Activated CD8-positive, alpha-beta T cell treated with anti-CD3 and anti-CD28 coated beads, Interleukin-2, amount 10 ng/mL, durations not matched to agents 7 days and 5 days (primary cell): ENCODE data around the gene ASB3. TPM values are rescaled to one million over a fixed set of nuclear protein-coding genes. Genes with fewer than 3 reads are reported as not detected.
A peak's percentile ranks its signal among the peaks of the same experiment; 100 is the strongest.
"Not testable (repeated sequence)": the region's sequence is repeated elsewhere in the genome, so short reads cannot be mapped to it uniquely, and the experiment has no call there.

Experiments
- ATAC-seq: fragments of 150-1000 bp; cut with Tn5 transposase; one replicate; pipeline ENCODE4 v1.10.0; 2021; ENCODE audit warnings: moderate library complexity
- CTCF ChIA-PET: fragments of 350-600 bp; sonication (Branson Sonifier 250); formaldehyde crosslinking; loops from one replicate; lab custom pipeline; 2021; ENCODE audit warnings: antibody characterized with exemption; lab: Charles Lee
- POLR2A ChIA-PET: fragments of 350-600 bp; sonication (Branson Sonifier 250); formaldehyde crosslinking; loops from one replicate; lab custom pipeline; 2021; ENCODE audit warnings: antibody characterized with exemption; lab: Charles Lee
- DNase-seq: peaks from one replicate; pipeline ENCODE4 v3.0.0-alpha.2; 2020
- H3K27ac Mint-ChIP-seq: one replicate; pipeline ENCODE4 v1.8.0; 2021; ENCODE audit warnings: mild to moderate bottlenecking, mixed read lengths
- H3K27me3 Mint-ChIP-seq: one replicate; pipeline ENCODE4 v1.8.0; 2021; ENCODE audit warnings: low read depth, mixed read lengths
- H3K36me3 Mint-ChIP-seq: one replicate; pipeline ENCODE4 v1.8.0; 2021; ENCODE audit warnings: low read depth, mixed read lengths
- H3K4me1 Mint-ChIP-seq: one replicate; pipeline ENCODE4 v1.8.0; 2021; ENCODE audit warnings: low read depth, mixed read lengths
- H3K4me3 Mint-ChIP-seq: one replicate; pipeline ENCODE4 v1.8.0; 2021; ENCODE audit warnings: mild to moderate bottlenecking, mixed read lengths
- H3K9me3 Mint-ChIP-seq: one replicate; pipeline ENCODE4 v1.8.0; 2022; ENCODE audit warnings: mixed read lengths; ENCODE audit not compliant: insufficient read depth
- total RNA-seq, 2 experiments: library from RNA; stranded (reverse); gene quantifications; one replicate each; pipeline ENCODE4 v1.2.3, GENCODE V29; 2021

Gene ASB3, protein sequence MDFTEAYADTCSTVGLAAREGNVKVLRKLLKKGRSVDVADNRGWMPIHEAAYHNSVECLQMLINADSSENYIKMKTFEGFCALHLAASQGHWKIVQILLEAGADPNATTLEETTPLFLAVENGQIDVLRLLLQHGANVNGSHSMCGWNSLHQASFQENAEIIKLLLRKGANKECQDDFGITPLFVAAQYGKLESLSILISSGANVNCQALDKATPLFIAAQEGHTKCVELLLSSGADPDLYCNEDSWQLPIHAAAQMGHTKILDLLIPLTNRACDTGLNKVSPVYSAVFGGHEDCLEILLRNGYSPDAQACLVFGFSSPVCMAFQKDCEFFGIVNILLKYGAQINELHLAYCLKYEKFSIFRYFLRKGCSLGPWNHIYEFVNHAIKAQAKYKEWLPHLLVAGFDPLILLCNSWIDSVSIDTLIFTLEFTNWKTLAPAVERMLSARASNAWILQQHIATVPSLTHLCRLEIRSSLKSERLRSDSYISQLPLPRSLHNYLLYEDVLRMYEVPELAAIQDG
- total RNA-seq, result 10 to 100 TPM; 25.3 to 25.8 TPM

DNA sequence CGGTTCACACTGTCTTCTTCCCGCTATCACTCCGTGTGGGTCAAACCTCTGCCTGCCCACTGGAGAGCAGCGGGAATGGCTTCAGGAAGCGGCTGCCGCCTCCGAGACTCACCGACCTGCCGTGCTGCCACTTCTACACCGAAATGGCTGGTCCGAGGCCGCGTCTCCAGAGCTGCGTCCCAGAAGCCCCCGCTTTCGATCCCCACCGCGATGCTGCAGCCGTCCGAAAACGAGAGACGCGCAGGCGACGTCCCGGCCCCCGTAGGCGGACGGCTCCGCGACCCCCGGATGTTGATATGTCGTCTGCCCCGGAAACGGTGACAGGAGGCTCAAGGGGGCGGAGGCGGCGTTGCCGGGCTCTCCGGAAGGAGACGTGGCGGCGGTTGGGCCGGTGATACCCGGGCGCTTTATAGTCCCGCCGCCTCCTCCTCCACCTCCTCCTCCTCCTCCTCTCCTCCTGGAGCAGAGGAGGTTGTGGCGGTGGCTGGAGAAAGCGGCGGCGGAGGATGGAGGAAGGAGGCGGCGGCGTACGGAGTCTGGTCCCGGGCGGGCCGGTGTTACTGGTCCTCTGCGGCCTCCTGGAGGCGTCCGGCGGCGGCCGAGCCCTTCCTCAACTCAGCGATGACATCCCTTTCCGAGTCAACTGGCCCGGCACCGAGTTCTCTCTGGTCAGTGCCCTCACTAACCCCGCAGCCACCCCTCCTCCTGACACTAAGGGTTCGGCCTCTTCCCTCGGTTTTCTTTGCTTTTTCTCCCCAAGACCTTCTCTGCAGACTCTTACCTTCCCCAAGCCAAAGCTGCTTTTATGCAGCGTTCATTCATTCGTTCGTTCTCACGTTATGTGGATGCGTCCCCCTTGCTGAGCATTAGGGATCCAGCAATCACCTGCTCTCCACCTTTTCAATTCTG, at the start of gene ASB3, which contains the start of gene ERLEC1:
Gene ASB3 (minus strand): TSS at position 249 of the 909 bp plus-strand sequence. CDS start 21,381 bp downstream, outside the sequence.
Gene ERLEC1 (plus strand): TSS at position 340 of the 909 bp plus-strand sequence. CDS start 167 bp downstream, at position 507.
- H3K36me3 Mint-ChIP-seq, result peaks cover 11% of the 10 kb centered on the region
- H3K4me1 Mint-ChIP-seq, result peaks cover 37% of the 10 kb centered on the region
- ChIA-PET CTCF (interaction anchor here (0.6 to 2.9 kb wide), 6 partner anchors 10 to 55 kb away, joined by 3 to 13 read pairs (median 4); partner anchors contain the start of gene CHAC2), POLR2A (interaction anchor here (0.6 to 5.3 kb wide), 6 partner anchors 10 to 183 kb away, joined by 3 to 97 read pairs (median 6); partner anchors contain the start of genes CHAC2 and PSME4)
- peak; percentile 95 for DNase-seq
- peak; percentile 92 for ATAC-seq
- H3K27ac Mint-ChIP-seq, result peak within 1 kb of the TSS; percentile 92
- H3K9me3 Mint-ChIP-seq, result no peaks in the 10 kb centered on the region
- no peaks in the 10 kb centered on the region for H3K27me3 Mint-ChIP-seq
- peak within 1 kb of the TSS; percentile 90 for H3K4me3 Mint-ChIP-seq

GRCh38 chr2:53829980-53830290, 43.2 kb upstream of the ASB3 start:
- ATAC-seq, H3K4me3 Mint-ChIP-seq: not testable (repeated sequence)

GRCh38 chr2:53829273-53829979, 42.7 kb upstream of the ASB3 start:
- no peak for ATAC-seq
- Mint-ChIP-seq H3K36me3 (peaks cover 2% of the 10 kb centered on the region), H3K4me1 (no peaks in the 10 kb centered on the region), H3K9me3 (no peaks in the 10 kb centered on the region), H3K27me3 (no peaks in the 10 kb centered on the region), H3K4me3 (no peak overlapping the region), H3K27ac (no peak overlapping the region)
- no peak for DNase-seq
- ChIA-PET POLR2A (no interaction called here), CTCF (no interaction called here)

More at GRCh38 chr2:53829980-53830290, 43.2 kb upstream of the ASB3 start:
- H3K27me3 Mint-ChIP-seq, H3K36me3 Mint-ChIP-seq, CTCF ChIA-PET, POLR2A ChIA-PET, H3K27ac Mint-ChIP-seq, H3K4me1 Mint-ChIP-seq, DNase-seq, H3K9me3 Mint-ChIP-seq: not testable (repeated sequence)

DNA sequence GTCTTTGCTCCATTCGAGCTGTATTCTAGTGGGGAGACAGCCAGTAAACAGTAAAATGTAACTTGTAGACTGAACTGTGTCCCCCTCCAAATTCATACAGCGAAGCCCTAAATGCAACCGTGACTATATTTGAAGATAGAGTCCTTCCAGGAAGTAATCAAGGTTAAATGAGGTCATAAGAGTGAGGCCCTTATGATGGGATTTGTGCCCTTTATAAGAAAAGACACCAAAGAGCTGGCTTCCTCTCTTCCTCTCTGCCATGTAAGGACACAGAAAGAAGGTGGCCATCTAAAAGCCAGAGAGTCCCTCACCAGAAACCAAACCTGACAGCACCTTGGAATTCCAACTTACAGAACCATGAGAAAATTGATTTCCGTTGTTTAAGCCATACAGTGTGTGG, 41.6 kb upstream of the ASB3 start:
- ChIA-PET CTCF (no interaction called here), POLR2A (no interaction called here)
- no peak for ATAC-seq
- Mint-ChIP-seq H3K27ac (no peak overlapping the region), H3K4me3 (no peak overlapping the region), H3K9me3 (no peaks in the 10 kb centered on the region), H3K27me3 (no peaks in the 10 kb centered on the region), H3K36me3 (peaks cover 2% of the 10 kb centered on the region), H3K4me1 (no peaks in the 10 kb centered on the region)
- no peak for DNase-seq

GRCh38 chr2:53827398-53828175, 40.8 kb upstream of the ASB3 start:
- DNase-seq (no peak), ATAC-seq (no peak)
- Mint-ChIP-seq H3K27me3 (no peaks in the 10 kb centered on the region), H3K27ac (no peak overlapping the region), H3K4me1 (no peaks in the 10 kb centered on the region), H3K4me3 (no peak overlapping the region), H3K9me3 (no peaks in the 10 kb centered on the region), H3K36me3 (peaks cover 2% of the 10 kb centered on the region)
- POLR2A ChIA-PET, result no interaction called here
- CTCF ChIA-PET, result no interaction called here

- Mint-ChIP-seq H3K27ac (no peak overlapping the region), H3K27me3 (no peaks in the 10 kb centered on the region), H3K4me3 (no peak overlapping the region), H3K36me3 (peaks cover 2% of the 10 kb centered on the region), H3K4me1 (no peaks in the 10 kb centered on the region), H3K9me3 (no peaks in the 10 kb centered on the region)
- ChIA-PET CTCF (no interaction called here), POLR2A (interaction anchor here (0.6 kb wide), 1 partner anchor 41 kb away, joined by 3 read pairs; no protein-coding TSS in a partner anchor)
- DNase-seq (no peak), ATAC-seq (no peak)
Measured at GRCh38 chr2:53826587-53827397, 40.0 kb upstream of the ASB3 start.

GRCh38 chr2:53826030-53826410, 39.3 kb upstream of the ASB3 start:
- POLR2A ChIA-PET, result no interaction called here
- peaks cover 2% of the 10 kb centered on the region for H3K36me3 Mint-ChIP-seq
- no peaks in the 10 kb centered on the region for H3K27me3 Mint-ChIP-seq
- no peak overlapping the region for H3K27ac Mint-ChIP-seq
- no peaks in the 10 kb centered on the region for H3K9me3 Mint-ChIP-seq
- H3K4me1 Mint-ChIP-seq, result no peaks in the 10 kb centered on the region
- H3K4me3 Mint-ChIP-seq, result no peak overlapping the region
- CTCF ChIA-PET, result no interaction called here
- ATAC-seq (no peak), DNase-seq (no peak)

- H3K4me3 Mint-ChIP-seq, H3K9me3 Mint-ChIP-seq, POLR2A ChIA-PET, H3K36me3 Mint-ChIP-seq, H3K27ac Mint-ChIP-seq, H3K4me1 Mint-ChIP-seq, ATAC-seq, CTCF ChIA-PET, H3K27me3 Mint-ChIP-seq: not testable (repeated sequence)
- peak; percentile 29 for DNase-seq
Measured at GRCh38 chr2:53823639-53824038, 36.9 kb upstream of the ASB3 start.

- H3K4me1 Mint-ChIP-seq, result no peaks in the 10 kb centered on the region
- H3K27ac Mint-ChIP-seq, result no peak overlapping the region
Measured at GRCh38 chr2:53821810-53822209, 35.1 kb upstream of the ASB3 start.

DNA sequence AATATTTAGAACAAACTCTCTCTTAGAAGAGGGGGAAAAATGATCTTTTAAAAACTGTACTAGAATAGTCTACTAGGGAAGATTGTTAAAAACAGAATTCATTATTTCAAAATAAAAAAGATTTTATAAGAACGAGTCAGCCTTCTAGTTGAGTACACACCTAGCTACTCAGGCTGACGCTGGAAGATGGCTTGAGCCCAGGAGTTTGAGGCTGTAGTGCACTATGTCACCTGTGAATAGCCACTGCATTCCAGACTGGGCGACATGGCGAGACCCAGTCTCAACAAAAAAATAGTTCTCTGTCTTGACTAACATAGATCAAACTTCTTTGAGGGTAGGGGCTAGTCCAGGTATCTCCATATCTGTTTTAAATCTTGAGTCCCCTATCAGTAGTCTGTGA, 34.0 kb upstream of the ASB3 start:
- H3K4me3 Mint-ChIP-seq, result no peak overlapping the region
- peaks cover 11% of the 10 kb centered on the region for H3K36me3 Mint-ChIP-seq
- DNase-seq, result no peak
- no peaks in the 10 kb centered on the region for H3K4me1 Mint-ChIP-seq
- H3K27me3 Mint-ChIP-seq, result no peaks in the 10 kb centered on the region
- ChIA-PET CTCF (interaction anchor here (0.6 kb wide), 1 partner anchor 40 kb away, joined by 6 read pairs; no protein-coding TSS in a partner anchor), POLR2A (no interaction called here)
- H3K9me3 Mint-ChIP-seq, result no peaks in the 10 kb centered on the region
- H3K27ac Mint-ChIP-seq, result no peak overlapping the region
- ATAC-seq, result no peak

More at GRCh38 chr2:53821810-53822209, 35.1 kb upstream of the ASB3 start:
- no peaks in the 10 kb centered on the region for H3K27me3 Mint-ChIP-seq
- ChIA-PET POLR2A (interaction anchor here (0.6 kb wide), 1 partner anchor 161 kb away, joined by 3 read pairs; no protein-coding TSS in a partner anchor), CTCF (no interaction called here)
- H3K36me3 Mint-ChIP-seq, result peaks cover 6% of the 10 kb centered on the region
- H3K9me3 Mint-ChIP-seq, result no peaks in the 10 kb centered on the region
- no peak for DNase-seq
- no peak for ATAC-seq
- no peak overlapping the region for H3K4me3 Mint-ChIP-seq
